A673 (cell line): ENCODE results near the gene ACIN1.

ENCODE experiments used
- EZH2 ChIP-seq: fragments of 200-600 bp; sonication (generic); IDR thresholded peaks from 2 replicates; pipeline ENCODE4 v1.6.1; 2017; ENCODE audit warnings: borderline replicate concordance, low read depth, mild to moderate bottlenecking, mixed read lengths, antibody characterized with exemption, low read length; ENCODE audit not compliant: poor library complexity, severe bottlenecking
- TF ChIP-seq, protein P1 (sequence below): fragments of 300-800, 200-600 bp; sonication (generic); conservative IDR thresholded peaks from 2 replicates; pipeline ENCODE4 v1.5.1; 2017; ENCODE audit warnings: low read depth, mild to moderate bottlenecking, antibody characterized with exemption, low read length, moderate library complexity, mixed read lengths

DNA sequence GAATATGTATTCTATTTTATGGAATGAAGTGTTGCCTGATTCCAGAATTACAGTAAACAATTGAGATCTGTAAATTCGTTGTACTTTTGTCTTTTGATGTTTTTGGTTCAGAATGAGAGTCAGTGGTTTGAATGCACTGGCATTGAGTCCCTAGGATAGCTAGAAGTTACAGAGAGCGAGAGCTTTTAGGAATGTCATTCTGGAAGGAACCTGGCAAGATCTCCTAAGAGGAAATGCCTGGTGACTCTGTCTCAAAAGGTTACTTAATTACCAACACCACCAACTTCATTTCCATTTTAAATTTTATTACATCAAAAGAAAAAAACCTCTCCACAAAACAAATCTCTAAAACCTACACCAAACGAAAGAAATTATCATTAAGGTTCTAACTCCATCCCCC lies 30.1 kb upstream of the ACIN1 start:
- TF ChIP-seq, protein P1, sequence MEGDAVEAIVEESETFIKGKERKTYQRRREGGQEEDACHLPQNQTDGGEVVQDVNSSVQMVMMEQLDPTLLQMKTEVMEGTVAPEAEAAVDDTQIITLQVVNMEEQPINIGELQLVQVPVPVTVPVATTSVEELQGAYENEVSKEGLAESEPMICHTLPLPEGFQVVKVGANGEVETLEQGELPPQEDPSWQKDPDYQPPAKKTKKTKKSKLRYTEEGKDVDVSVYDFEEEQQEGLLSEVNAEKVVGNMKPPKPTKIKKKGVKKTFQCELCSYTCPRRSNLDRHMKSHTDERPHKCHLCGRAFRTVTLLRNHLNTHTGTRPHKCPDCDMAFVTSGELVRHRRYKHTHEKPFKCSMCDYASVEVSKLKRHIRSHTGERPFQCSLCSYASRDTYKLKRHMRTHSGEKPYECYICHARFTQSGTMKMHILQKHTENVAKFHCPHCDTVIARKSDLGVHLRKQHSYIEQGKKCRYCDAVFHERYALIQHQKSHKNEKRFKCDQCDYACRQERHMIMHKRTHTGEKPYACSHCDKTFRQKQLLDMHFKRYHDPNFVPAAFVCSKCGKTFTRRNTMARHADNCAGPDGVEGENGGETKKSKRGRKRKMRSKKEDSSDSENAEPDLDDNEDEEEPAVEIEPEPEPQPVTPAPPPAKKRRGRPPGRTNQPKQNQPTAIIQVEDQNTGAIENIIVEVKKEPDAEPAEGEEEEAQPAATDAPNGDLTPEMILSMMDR = no peak
- TF ChIP-seq EZH2 = no peak
